GM08714 (cell line): ENCODE results near the gene OR6Y1.

Source experiments
- H3K4me3 ChIP-seq: fragments of 200-500 bp; sonication (Bioruptor generic); 2 replicates; pipeline ENCODE4 v1.5.1; 2014; ENCODE audit warnings: mild to moderate bottlenecking, low read length, inconsistent platforms
- ZNF274 ChIP-seq: IDR thresholded peaks from 2 replicates; pipeline ENCODE4 v1.6.1; 2012; ENCODE audit warnings: mild to moderate bottlenecking, low read depth, low read length

OR6Y1 gene

DNA sequence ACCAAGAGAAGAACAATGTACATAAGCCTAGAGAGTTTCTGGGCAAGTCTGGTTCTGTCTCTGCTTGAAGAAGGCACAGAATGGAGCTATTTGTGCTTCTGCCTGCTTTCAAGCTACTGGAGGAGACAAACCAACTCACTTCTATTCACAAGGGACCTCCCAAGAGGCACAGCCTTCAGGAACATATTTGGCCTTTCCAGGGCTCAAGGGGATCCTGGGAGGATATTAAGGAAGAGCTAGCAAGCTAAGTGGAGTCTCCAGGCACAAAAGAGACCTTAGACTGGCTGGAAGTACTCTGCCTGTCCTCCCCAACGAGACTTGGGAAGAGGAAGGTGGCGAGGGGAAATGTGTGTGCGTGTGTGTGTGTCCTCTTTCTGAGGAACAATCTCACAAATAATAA lies at the start of gene OR6Y1:
Gene OR6Y1 (minus strand): TSS at position 54 of the 400 bp plus-strand sequence. CDS start 6,300 bp downstream, outside the sequence.
- TF ChIP-seq ZNF274, result no peak
- no peak within 1 kb of the TSS for H3K4me3 ChIP-seq

DNA sequence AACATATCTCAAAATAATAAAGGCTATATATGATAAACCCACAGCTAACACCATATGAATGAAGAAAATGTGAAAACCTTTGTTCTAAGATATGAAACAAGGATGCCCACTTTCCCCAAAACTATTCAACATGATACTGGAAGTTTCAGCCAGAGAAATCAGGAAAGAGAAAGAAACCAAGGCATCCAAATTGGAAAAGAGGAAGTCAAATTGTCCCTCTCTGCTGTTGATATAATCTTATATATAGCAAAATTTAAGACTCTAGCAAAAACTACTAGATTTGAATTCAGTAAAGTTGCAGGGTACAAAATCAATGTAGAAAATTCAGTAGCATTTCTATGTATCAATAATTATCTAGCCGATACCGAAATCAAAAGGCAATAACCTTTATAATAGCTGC lies 46.5 kb upstream of the OR6Y1 start:
- no peak overlapping the region for H3K4me3 ChIP-seq
- TF ChIP-seq ZNF274, result no peak

DNA sequence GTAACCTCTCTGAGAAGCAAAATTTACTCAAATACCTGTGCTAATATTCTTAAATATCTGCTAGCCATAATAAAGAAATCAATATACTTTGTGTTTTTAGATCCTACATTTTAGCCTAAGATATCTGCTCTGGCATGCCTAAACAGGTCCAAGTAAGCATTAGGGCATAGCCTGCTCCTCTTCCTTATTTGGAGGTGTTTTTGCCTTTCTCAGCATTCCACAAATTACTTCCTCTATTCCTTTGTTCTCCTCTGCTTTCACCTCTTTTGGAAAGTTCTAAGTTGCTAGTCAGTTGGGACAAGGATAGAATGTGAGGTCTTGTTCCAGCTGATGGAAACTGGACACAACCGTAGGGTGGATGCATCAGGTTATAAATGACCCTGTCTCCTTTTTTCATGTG lies 32.7 kb upstream of the OR6Y1 start:
- no peak overlapping the region for H3K4me3 ChIP-seq
- no peak for TF ChIP-seq ZNF274

- TF ChIP-seq ZNF274, result no peak
Observed at GRCh38 chr1:158583962-158584361, 29.8 kb upstream of the OR6Y1 start.

DNA sequence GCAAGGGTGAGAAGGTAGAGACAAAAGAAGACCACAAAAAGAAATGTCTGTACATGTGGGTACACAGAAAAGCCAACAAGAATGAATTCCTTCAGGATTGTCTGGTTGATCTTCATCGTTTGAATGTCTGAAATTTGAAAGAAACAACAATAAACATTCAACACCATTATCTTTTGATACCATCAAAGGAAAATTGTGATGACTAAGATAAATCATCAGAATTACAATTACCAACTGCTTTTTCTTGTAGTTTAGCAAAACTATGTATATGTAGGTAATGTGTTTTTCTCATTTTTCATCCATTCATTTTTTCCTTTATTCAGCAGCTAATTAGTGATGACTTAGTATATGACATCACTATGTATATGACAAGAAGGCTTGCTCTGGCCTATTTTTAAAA lies 25.5 kb upstream of the OR6Y1 start, which contains the start of gene OR10X1:
Gene OR10X1 (minus strand): TSS at position 167 of the 400 bp plus-strand sequence. CDS start 0 bp downstream, at position 167.
- H3K4me3 ChIP-seq, result no peak within 1 kb of the TSS
- TF ChIP-seq ZNF274, result no peak

More at GRCh38 chr1:158583962-158584361, 29.8 kb upstream of the OR6Y1 start:
- H3K4me3 ChIP-seq, result no peak overlapping the region

DNA sequence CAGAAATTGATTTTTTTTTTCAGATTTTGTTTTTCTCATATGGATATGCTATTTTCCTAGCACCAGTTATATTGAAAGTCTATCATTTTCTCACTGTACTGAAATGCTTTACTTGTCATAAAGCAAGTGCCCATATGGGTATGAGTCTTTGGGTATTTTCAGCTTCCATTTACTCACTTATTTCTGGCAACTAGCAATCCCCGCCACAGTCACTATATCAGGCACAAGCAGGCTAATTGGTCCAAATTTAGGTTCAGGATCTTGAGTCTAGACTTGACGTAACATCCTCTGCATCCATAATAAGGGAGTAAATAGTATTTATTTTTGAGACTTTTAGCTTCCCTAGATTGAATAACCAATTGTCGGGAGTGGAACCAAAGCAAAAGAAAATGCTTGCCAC lies 23.4 kb upstream of the OR6Y1 start:
- no peak for TF ChIP-seq ZNF274

GRCh38 chr1:158572226-158572625 lies 18.0 kb upstream of the OR6Y1 start:
- no peak for TF ChIP-seq ZNF274
- H3K4me3 ChIP-seq, result no peak overlapping the region

More for the DNA sequence above, 23.4 kb upstream of the OR6Y1 start:
- no peak overlapping the region for H3K4me3 ChIP-seq

DNA sequence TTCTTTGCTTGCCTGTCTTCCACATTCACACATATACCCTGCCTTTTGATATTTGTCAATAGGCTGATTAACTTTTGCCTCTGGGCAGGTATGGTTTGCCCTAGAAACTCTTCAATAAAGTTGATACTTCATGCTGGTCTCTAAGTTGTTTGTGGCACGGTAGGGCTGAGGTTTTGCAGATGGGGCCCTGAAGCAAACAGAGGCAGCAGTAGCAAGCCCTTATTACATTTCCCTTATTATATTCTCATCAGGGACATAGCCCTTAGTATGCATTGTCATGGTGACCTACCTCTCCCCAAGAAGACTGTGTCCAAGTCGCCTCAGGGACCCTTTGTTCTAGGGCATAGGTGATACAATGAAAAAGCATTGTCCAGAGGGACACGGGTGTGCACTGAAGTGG lies 16.3 kb upstream of the OR6Y1 start, which contains the start of gene OR6P1:
Gene OR6P1 (minus strand): TSS at position 101 of the 400 bp plus-strand sequence. CDS start 6,976 bp downstream, outside the sequence.
- no peak for TF ChIP-seq ZNF274
- no peak within 1 kb of the TSS for H3K4me3 ChIP-seq

GRCh38 chr1:158564608-158565007 lies 10.4 kb upstream of the OR6Y1 start:
- TF ChIP-seq ZNF274, result no peak
- H3K4me3 ChIP-seq, result no peak overlapping the region

DNA sequence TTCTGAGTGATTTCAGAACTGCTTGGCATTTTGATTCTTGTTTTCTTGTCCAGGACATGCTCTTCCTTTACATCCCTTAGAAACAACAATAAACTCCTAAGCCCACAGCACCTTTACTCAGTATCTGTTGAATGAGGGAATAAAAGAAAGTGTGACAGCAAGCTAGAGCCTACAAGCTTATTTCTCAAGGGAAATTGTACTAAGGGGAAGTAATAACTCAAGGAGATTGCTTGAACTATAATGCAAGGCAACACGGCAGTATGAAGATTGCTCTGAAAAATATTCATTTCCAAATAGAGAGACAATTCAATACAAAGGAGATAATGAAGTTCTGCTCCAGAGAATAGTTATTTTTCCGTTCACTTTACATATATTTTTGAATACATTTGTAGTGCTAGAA lies 9.6 kb upstream of the OR6Y1 start:
- no peak overlapping the region for H3K4me3 ChIP-seq
- no peak for TF ChIP-seq ZNF274

- H3K4me3 ChIP-seq, result no peak overlapping the region
- TF ChIP-seq ZNF274, result no peak
Observed at GRCh38 chr1:158559696-158560095, 5.5 kb upstream of the OR6Y1 start.

DNA sequence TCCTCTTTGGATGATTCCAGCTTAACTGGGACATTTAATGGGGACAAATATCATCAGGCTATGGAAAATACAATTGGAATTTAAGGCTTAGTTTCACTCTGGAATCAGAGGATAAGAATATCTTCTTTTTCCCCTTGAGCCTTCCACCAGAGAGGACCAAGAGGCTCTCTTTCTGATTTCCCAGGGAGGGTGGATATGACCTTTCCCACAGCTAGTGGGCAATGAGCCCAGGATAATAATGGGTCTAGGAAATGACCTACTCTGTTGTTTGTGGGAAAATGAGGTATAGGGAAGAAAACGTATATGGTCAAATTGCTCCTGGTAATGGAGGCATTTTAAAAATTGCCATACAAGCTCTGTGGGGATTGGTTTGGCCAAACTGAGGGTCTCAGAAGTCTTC lies 1.9 kb downstream of the OR6Y1 start:
- TF ChIP-seq ZNF274, result no peak
- H3K4me3 ChIP-seq, result no peak overlapping the region

DNA sequence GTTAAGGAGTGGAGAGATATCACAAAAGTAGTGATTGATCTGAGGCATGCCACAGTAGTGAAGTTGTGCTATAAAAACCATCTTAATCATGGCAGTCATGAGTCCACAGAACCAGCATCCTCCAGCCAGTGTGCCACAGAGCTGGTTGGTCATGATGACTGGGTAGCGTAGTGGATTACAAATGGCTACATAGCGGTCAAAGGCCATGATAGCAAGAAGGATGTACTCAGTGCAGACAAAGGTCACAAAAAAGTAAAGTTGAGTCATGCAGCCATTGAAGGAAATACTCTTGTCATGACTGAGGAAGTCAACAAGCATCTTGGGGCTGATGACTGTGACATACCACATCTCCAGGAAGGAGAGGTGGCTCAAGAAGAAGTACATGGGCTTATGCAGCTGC lies 6.7 kb downstream of the OR6Y1 start:
- TF ChIP-seq ZNF274, result no peak
- no peak overlapping the region for H3K4me3 ChIP-seq

- no peak for TF ChIP-seq ZNF274
- H3K4me3 ChIP-seq, result no peak overlapping the region
Observed at GRCh38 chr1:158537609-158538008, 16.6 kb downstream of the OR6Y1 start.

GRCh38 chr1:158534496-158534895 lies 19.7 kb downstream of the OR6Y1 start:
- no peak for TF ChIP-seq ZNF274
- no peak overlapping the region for H3K4me3 ChIP-seq

- no peak for TF ChIP-seq ZNF274
- no peak overlapping the region for H3K4me3 ChIP-seq
Observed at GRCh38 chr1:158527190-158527815, 26.9 kb downstream of the OR6Y1 start.

- no peak overlapping the region for H3K4me3 ChIP-seq
- TF ChIP-seq ZNF274, result no peak
Observed at GRCh38 chr1:158521666-158522058, 32.5 kb downstream of the OR6Y1 start.
